ENCODE data around the gene PRKCE. TPM values are rescaled to one million over a fixed set of nuclear protein-coding genes. Genes with fewer than 3 reads are reported as not detected.

PRKCE gene
- total and polyA plus RNA-seq, 2 of the 8 experiments (the other 6 are each of a cell fraction or from before 2014, with no cell fraction given) = 0.54 to 2.1 TPM

DNA sequence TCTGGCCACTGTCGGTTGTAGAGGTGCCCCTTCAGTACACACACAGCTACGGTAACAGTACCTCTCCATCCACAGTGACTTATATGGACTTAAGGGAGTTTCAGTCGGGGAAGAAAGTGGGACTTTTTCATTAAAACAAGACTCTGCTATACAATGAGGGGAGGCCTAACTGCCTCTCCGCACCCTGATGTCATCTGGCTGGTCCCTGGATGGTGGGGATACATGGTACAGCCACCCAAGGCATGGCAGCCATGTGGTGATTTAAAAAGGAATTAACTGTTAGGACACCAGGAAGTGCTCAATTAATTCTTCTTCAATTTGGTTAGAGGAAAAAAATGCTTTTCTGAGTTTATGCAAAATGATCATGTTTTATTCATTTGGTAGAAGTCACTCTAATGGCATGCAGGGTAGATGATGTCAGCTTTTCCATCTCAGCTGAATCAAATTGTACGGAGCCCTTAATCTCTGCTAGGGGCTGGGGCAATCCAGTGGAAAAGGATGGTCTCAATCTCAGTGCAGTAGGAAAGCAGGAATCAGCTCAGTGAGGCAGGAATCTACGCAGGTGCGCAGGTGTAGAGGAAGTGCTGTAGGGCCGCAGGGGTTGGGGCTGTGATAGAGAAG, 243.9 kb downstream of the PRKCE start:
- POLR2A ChIA-PET (ENCODE audit: partially characterized antibody) = no interaction called here
- no peak overlapping the region for H2AFZ ChIP-seq (ENCODE audit: low read length)
- FAIRE-seq (no peak), DNase-seq (ENCODE audit: low read depth in 1 of 2, low spot score in 2 of 2) (no peak)
- H3K27me3 ChIP-seq (replicated peaks in 1 of 4; ENCODE audit: control insufficient read depth in 3 of 4, extremely low read depth in 1 of 4, insufficient read depth in 3 of 4, low read length in 3 of 4) = no peaks in the 10 kb centered on the region
- H2BK5ac ChIP-seq (ENCODE audit: low read depth, low read length) = no peak overlapping the region
- no peak overlapping the region; the same call in 1 of the 2 replicates for H3K18ac ChIP-seq (ENCODE audit: extremely low read depth, low read length)
- no peak overlapping the region for H3K4ac ChIP-seq (replicated peaks; ENCODE audit: insufficient read length, low read depth, low read length)
- H3K36me3 ChIP-seq (ENCODE audit: control insufficient read depth in 2 of 4, insufficient read depth in 4 of 4, low read length in 3 of 4) = no peaks in the 10 kb centered on the region
- H2BK12ac ChIP-seq (ENCODE audit: low read depth, low read length) = no peak overlapping the region
- no peaks in the 10 kb centered on the region for H4K20me1 ChIP-seq (replicated peaks in 1 of 2; ENCODE audit: control insufficient read depth in 1 of 2, insufficient read depth in 2 of 2, low read length in 2 of 2)
- no peak overlapping the region for H3K4me2 ChIP-seq (ENCODE audit: insufficient read depth in 1 of 2, low read depth in 2 of 2, low read length in 2 of 2)
- CTCF ChIA-PET (ENCODE audit: partially characterized antibody) = interaction anchor here (0.7 to 1.8 kb wide), 2 partner anchors 10 to 40 kb away, joined by 4 read pairs; no protein-coding TSS in a partner anchor
- H2BK120ac ChIP-seq (replicated peaks; ENCODE audit: low read depth, low read length) = no peak overlapping the region
- no peak overlapping the region for H2BK20ac ChIP-seq (ENCODE audit: low read length)
- no peak overlapping the region for H2AK5ac ChIP-seq (ENCODE audit: low read depth, low read length)
- H3K27ac ChIP-seq (ENCODE audit: low read depth, low read length) = no peak overlapping the region
- H3K4me1 ChIP-seq (replicated peaks in 1 of 4; ENCODE audit: control insufficient read depth in 3 of 4, insufficient read depth in 4 of 4, low read length in 3 of 4) = peaks cover 0 to 2% (median 0%) of the 10 kb centered on the region in 4 experiments; a peak in 2 of 7 replicates
- H4K91ac ChIP-seq (replicated peaks; ENCODE audit: insufficient read length, low read length) = no peak overlapping the region
- H3K56ac ChIP-seq (replicated peaks; ENCODE audit: insufficient read length, low read depth, low read length) = no peak overlapping the region
- no peaks in the 10 kb centered on the region for H3K79me1 ChIP-seq (ENCODE audit: low read depth, low read length)
- H3K23me2 ChIP-seq (ENCODE audit: low read depth, low read length) = no peaks in the 10 kb centered on the region
- H3K4me3 ChIP-seq (ENCODE audit: extremely low read depth in 1 of 4, insufficient read depth in 2 of 4, low read depth in 3 of 4, low read length in 4 of 4) = no peak overlapping the region
- H3K9ac ChIP-seq (replicated peaks in 1 of 4; ENCODE audit: extremely low read depth in 1 of 4, low read depth in 3 of 4, low read length in 3 of 4) = no peak overlapping the region
- H3K23ac ChIP-seq (ENCODE audit: insufficient read length) = no peak overlapping the region
- H3K9me3 ChIP-seq (ENCODE audit: insufficient read depth in 2 of 2, low read depth in 1 of 2, low read length in 1 of 2) = no peaks in the 10 kb centered on the region
- H3K79me2 ChIP-seq (ENCODE audit: control insufficient read depth in 1 of 2, insufficient read depth in 2 of 2, low read length in 2 of 2) = no peaks in the 10 kb centered on the region
- H2BK15ac ChIP-seq (ENCODE audit: low read length) = no peak overlapping the region
- no peak overlapping the region for H4K8ac ChIP-seq (ENCODE audit: extremely low read depth, insufficient read depth, low read length)
- no peak overlapping the region for H3K14ac ChIP-seq (ENCODE audit: insufficient read length)
- no peak overlapping the region for H4K5ac ChIP-seq (ENCODE audit: insufficient read length, low read depth, low read length)
- WGBS, 2 experiments (ENCODE audit: extremely low coverage in 1 of 2, insufficient coverage in 1 of 2, insufficient read length in 1 of 2, insufficient replicate concordance in 2 of 2, low coverage in 1 of 2, low lambda C conversion rate in 2 of 2, missing lambda C conversion rate in 1 of 2) = 91% methylated on average over 8 of the region's 8 CpGs; no CpG with 5 or more reads in 1 of the 2 experiments
- TF ChIP-seq HDAC2 (IDR thresholded peaks at IDR 0.05; ENCODE audit: borderline replicate concordance in 1 of 2, low read depth in 2 of 2, low read length in 2 of 2) = no peak
- TF ChIP-seq POU5F1 (IDR thresholded peaks at IDR 0.05; ENCODE audit: low read depth, low read length) = no peak
- TF ChIP-seq ZNF274 (IDR thresholded peaks at IDR 0.05; ENCODE audit: borderline replicate concordance, extremely low read depth, low read length) = no peak
- TF ChIP-seq YY1 (IDR thresholded peaks at IDR 0.05; ENCODE audit: low read depth, low read length) = no peak
- no peak for TF ChIP-seq SIN3A (conservative IDR thresholded peaks at IDR 0.05 in 1 of 2, IDR thresholded peaks at IDR 0.05 in 1 of 2; ENCODE audit: low read depth in 1 of 2, low read length in 2 of 2)
- TF ChIP-seq KDM5A (IDR thresholded peaks at IDR 0.05; ENCODE audit: low read length) = no peak
- TF ChIP-seq TBP (IDR thresholded peaks at IDR 0.05; ENCODE audit: low read depth, low read length) = no peak
- TF ChIP-seq JUND (IDR thresholded peaks at IDR 0.05; ENCODE audit: low read length) = no peak
- TF ChIP-seq, protein P1, sequence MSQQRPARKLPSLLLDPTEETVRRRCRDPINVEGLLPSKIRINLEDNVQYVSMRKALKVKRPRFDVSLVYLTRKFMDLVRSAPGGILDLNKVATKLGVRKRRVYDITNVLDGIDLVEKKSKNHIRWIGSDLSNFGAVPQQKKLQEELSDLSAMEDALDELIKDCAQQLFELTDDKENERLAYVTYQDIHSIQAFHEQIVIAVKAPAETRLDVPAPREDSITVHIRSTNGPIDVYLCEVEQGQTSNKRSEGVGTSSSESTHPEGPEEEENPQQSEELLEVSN (IDR thresholded peaks at IDR 0.05) = no peak
- no peak for TF ChIP-seq SIX5 (IDR thresholded peaks at IDR 0.05; ENCODE audit: low read depth, low read length)
- no peak for TF ChIP-seq NRF1 (IDR thresholded peaks at IDR 0.05; ENCODE audit: low read depth, low read length)
- no peak for TF ChIP-seq TAF1 (IDR thresholded peaks at IDR 0.05; ENCODE audit: low read depth, low read length)
